ENCODE data around the gene GLT8D2. TPM values are rescaled to one million over a fixed set of nuclear protein-coding genes. Genes with fewer than 3 reads are reported as not detected.

The GLT8D2 gene
- total RNA-seq, 2 experiments from 2014 or later, result not detected

- ChIA-PET POLR2A (interaction anchor here (1.2 kb wide), 1 partner anchor 21 kb away, joined by 4 read pairs; no protein-coding TSS in a partner anchor), CTCF (interaction anchor here (0.7 to 3.8 kb wide), 3 partner anchors 18 to 26 kb away, joined by 3 to 18 read pairs (median 4); no protein-coding TSS in a partner anchor)
- Mint-ChIP-seq H3K27ac (no peak overlapping the region), H3K27me3 (no peaks in the 10 kb centered on the region), H3K4me1 (ENCODE audit: low read depth) (peaks cover 2% of the 10 kb centered on the region), H3K36me3 (ENCODE audit: low read depth) (peaks cover 15% of the 10 kb centered on the region), H3K4me3 (no peak overlapping the region), H3K9me3 (no peaks in the 10 kb centered on the region)
- TF ChIP-seq, protein P1, sequence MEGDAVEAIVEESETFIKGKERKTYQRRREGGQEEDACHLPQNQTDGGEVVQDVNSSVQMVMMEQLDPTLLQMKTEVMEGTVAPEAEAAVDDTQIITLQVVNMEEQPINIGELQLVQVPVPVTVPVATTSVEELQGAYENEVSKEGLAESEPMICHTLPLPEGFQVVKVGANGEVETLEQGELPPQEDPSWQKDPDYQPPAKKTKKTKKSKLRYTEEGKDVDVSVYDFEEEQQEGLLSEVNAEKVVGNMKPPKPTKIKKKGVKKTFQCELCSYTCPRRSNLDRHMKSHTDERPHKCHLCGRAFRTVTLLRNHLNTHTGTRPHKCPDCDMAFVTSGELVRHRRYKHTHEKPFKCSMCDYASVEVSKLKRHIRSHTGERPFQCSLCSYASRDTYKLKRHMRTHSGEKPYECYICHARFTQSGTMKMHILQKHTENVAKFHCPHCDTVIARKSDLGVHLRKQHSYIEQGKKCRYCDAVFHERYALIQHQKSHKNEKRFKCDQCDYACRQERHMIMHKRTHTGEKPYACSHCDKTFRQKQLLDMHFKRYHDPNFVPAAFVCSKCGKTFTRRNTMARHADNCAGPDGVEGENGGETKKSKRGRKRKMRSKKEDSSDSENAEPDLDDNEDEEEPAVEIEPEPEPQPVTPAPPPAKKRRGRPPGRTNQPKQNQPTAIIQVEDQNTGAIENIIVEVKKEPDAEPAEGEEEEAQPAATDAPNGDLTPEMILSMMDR (IDR thresholded peaks at IDR 0.05), result no peak
- DNase-seq, result no peak
- intact Hi-C loops (cut with micrococcal nuclease), result no loop called here
- ATAC-seq, result no peak
Measured at GRCh38 chr12:104090685-104091084, 40.7 kb upstream of the GLT8D2 start.

- intact Hi-C loops (cut with micrococcal nuclease), result no loop called here
- H3K27ac Mint-ChIP-seq, result no peak overlapping the region
Measured at GRCh38 chr12:104083769-104084475, 33.9 kb upstream of the GLT8D2 start.

DNA sequence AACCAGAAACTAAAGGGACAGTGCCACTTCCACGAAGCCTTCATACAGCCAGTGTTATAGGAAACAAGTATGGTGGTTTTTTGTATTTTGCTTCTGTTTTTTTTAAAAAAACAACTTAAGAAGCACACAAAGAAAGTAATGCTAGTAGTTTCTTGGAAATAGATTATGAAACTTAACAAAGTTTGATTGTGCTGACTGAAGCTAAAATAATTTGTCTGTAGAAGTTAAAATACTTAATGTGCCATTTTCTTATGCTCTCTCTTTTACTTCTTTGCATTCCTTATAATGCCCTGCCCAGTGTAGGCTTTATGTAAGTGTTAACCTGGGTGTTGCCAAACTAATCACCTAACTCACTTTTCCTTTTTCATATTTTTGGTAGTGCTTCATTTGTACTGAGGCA is 30.8 kb upstream of the GLT8D2 start:
- Mint-ChIP-seq H3K36me3 (ENCODE audit: low read depth) (peaks cover 16% of the 10 kb centered on the region), H3K9me3 (no peaks in the 10 kb centered on the region), H3K27ac (no peak overlapping the region), H3K27me3 (no peaks in the 10 kb centered on the region), H3K4me1 (ENCODE audit: low read depth) (peaks cover 28% of the 10 kb centered on the region), H3K4me3 (no peak overlapping the region)
- no peak for DNase-seq
- ChIA-PET CTCF (interaction anchor here (1.0 kb wide), 1 partner anchor 28 kb away, joined by 3 read pairs; no protein-coding TSS in a partner anchor), POLR2A (no interaction called here)
- TF ChIP-seq, protein P1 (IDR thresholded peaks at IDR 0.05), result no peak
- ATAC-seq, result no peak
- intact Hi-C loops (cut with micrococcal nuclease), result no loop called here

More at GRCh38 chr12:104083769-104084475, 33.9 kb upstream of the GLT8D2 start:
- ATAC-seq, result peak; percentile 96
- H3K9me3 Mint-ChIP-seq, result no peaks in the 10 kb centered on the region
- peaks cover 21% of the 10 kb centered on the region for H3K4me1 Mint-ChIP-seq (ENCODE audit: low read depth)
- H3K27me3 Mint-ChIP-seq, result no peaks in the 10 kb centered on the region
- ChIA-PET POLR2A (interaction anchor here (0.5 to 1.7 kb wide), 6 partner anchors 9 to 230 kb away, joined by 3 to 4 read pairs (median 3); partner anchors contain the start of gene TDG), CTCF (interaction anchor here (1.1 to 4.0 kb wide), 6 partner anchors 16 to 56 kb away, joined by 3 to 21 read pairs (median 3); partner anchors contain the start of gene HCFC2)
- peaks cover 21% of the 10 kb centered on the region for H3K36me3 Mint-ChIP-seq (ENCODE audit: low read depth)
- DNase-seq, result peak; percentile 75
- TF ChIP-seq, protein P1 (IDR thresholded peaks at IDR 0.05), result no peak
- H3K4me3 Mint-ChIP-seq, result no peak overlapping the region

DNA sequence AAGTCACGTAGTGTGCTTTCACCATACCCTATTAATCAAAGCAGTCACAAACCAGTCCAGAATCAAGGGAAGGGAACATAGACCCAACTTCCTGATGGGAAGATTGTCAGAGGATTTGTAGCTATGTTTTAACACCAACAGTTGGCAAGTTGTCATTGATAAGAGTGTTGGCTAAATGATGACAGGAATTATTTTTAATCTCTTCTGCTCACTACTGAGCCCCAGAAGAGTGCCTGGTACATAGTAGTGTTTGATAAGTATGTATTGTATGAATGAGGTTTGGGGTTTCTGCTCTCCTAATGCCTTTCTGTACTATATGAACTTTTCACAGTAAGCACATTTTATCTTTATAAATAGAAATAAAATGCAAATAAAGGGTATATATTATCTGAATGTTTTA is 29.0 kb upstream of the GLT8D2 start:
- Mint-ChIP-seq H3K4me1 (ENCODE audit: low read depth) (peaks cover 20% of the 10 kb centered on the region), H3K4me3 (no peak overlapping the region), H3K27ac (no peak overlapping the region), H3K27me3 (no peaks in the 10 kb centered on the region), H3K9me3 (no peaks in the 10 kb centered on the region), H3K36me3 (ENCODE audit: low read depth) (peaks cover 8% of the 10 kb centered on the region)
- no peak for ATAC-seq
- ChIA-PET POLR2A (interaction anchor here (0.5 to 1.4 kb wide), 4 partner anchors 11 to 234 kb away, joined by 3 read pairs; no protein-coding TSS in a partner anchor), CTCF (interaction anchor here (0.6 to 2.1 kb wide), 5 partner anchors 11 to 45 kb away, joined by 3 to 9 read pairs (median 4); no protein-coding TSS in a partner anchor)
- DNase-seq, result no peak
- TF ChIP-seq, protein P1 (IDR thresholded peaks at IDR 0.05), result no peak
- intact Hi-C loops (cut with micrococcal nuclease), result no loop called here

DNA sequence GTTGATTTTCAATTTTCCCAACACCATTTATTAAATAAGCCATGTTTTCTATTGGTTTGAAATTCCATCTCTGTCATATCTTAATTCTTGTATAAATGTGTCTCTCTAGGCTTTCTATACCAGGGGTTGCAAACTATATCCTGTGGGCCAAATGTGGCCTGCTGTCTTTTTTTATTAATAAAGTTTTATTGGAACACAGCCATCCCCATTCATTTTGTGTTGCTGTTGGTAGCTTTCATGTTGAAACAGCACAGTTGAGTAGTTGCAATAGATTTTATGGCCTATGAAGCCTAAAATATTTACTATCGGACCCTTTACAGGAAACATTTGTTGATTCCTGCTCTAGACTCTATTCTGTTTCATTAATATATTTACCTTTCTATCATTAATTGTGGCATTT is 23.7 kb upstream of the GLT8D2 start:
- POLR2A ChIA-PET, result no interaction called here
- ATAC-seq (no peak), DNase-seq (no peak)
- intact Hi-C loops (cut with micrococcal nuclease), result no loop called here
- Mint-ChIP-seq H3K27me3 (no peaks in the 10 kb centered on the region), H3K9me3 (no peaks in the 10 kb centered on the region), H3K4me1 (ENCODE audit: low read depth) (peaks cover 9% of the 10 kb centered on the region), H3K4me3 (no peak overlapping the region), H3K27ac (no peak overlapping the region), H3K36me3 (ENCODE audit: low read depth) (peaks cover 10% of the 10 kb centered on the region)
- TF ChIP-seq, protein P1 (IDR thresholded peaks at IDR 0.05), result no peak
- CTCF ChIA-PET, result interaction anchor here (1.1 kb wide), 2 partner anchors 30 to 35 kb away, joined by 3 read pairs; no protein-coding TSS in a partner anchor
